Testis (tissue), 2 donors: Measurements from ENCODE around the gene LASP1NB.

Source experiments
- DNase-seq: peaks from one replicate; pipeline ENCODE4 v3.0.0-alpha.2; 2019
- H3K27ac ChIP-seq, 2 donors: fragments of 200-600 bp; sonication (generic); one replicate each; pipeline ENCODE4 v1.5.1; 2019
- H3K27me3 ChIP-seq: fragments of 200-600 bp; sonication (generic); one replicate; pipeline ENCODE4 v1.5.1; 2019
- H3K36me3 ChIP-seq: fragments of 200-600 bp; sonication (generic); one replicate; pipeline ENCODE4 v1.5.1; 2017; ENCODE audit warnings: low read depth; ENCODE audit errors: missing control alignments
- H3K4me1 ChIP-seq: fragments of 200-600 bp; sonication (generic); one replicate; pipeline ENCODE4 v1.5.1; 2019
- H3K4me3 ChIP-seq, 2 donors: fragments of 200-600 bp; sonication (generic); one replicate each; pipeline ENCODE4 v1.5.1; 2017 to 2019
- H3K9me3 ChIP-seq: fragments of 200-600 bp; sonication (generic); one replicate; pipeline ENCODE4 v1.5.1; 2017
- POLR2A ChIP-seq: fragments of 450-650 bp; IDR thresholded peaks from one replicate; pipeline ENCODE4 v1.6.1; 2017; ENCODE audit warnings: antibody characterized with exemption, mild to moderate bottlenecking, moderate library complexity
- WGBS, 2 donors: methylation state at CpG; one replicate each; pipeline ENCODE4 v1.1.5; 2018; 5-methylcytosine and 5-hydroxymethylcytosine counted together
- intact Hi-C: fragments of 100-400 bp; cut with DNase I; formaldehyde crosslinking; loops from one replicate; pipeline ENCODE4 v1.15.1; 2023; ENCODE audit warnings: low total_unique reads
- TF ChIP-seq, protein P1 (sequence below), 3 experiments: fragments of 450-650 bp in 2 of 3; fragments of 200-600 bp in 1 of 3; sonication (generic) in 1 of 3; IDR thresholded peaks; one replicate each; pipeline ENCODE4 v1.5.1; 2016 to 2019; ENCODE audit warnings: antibody characterized with exemption in 3 of 3, mild to moderate bottlenecking in 2 of 3, moderate library complexity in 1 of 3

The LASP1NB gene

GRCh38 chr17:38959508-38959907, 34.1 kb downstream of the LASP1NB start:
- TF ChIP-seq, protein P1, sequence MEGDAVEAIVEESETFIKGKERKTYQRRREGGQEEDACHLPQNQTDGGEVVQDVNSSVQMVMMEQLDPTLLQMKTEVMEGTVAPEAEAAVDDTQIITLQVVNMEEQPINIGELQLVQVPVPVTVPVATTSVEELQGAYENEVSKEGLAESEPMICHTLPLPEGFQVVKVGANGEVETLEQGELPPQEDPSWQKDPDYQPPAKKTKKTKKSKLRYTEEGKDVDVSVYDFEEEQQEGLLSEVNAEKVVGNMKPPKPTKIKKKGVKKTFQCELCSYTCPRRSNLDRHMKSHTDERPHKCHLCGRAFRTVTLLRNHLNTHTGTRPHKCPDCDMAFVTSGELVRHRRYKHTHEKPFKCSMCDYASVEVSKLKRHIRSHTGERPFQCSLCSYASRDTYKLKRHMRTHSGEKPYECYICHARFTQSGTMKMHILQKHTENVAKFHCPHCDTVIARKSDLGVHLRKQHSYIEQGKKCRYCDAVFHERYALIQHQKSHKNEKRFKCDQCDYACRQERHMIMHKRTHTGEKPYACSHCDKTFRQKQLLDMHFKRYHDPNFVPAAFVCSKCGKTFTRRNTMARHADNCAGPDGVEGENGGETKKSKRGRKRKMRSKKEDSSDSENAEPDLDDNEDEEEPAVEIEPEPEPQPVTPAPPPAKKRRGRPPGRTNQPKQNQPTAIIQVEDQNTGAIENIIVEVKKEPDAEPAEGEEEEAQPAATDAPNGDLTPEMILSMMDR (IDR thresholded peaks at IDR 0.05) = no peak
- no peak for TF ChIP-seq POLR2A
- 78 to 87% methylated on average over 3 of the region's 3 CpGs for WGBS, 2 donors
- intact Hi-C loops = no loop called here

GRCh38 chr17:38960402-38960801, 35.0 kb downstream of the LASP1NB start:
- DNase-seq = no peak
- Histone ChIP-seq H3K4me1 (no peaks in the 10 kb centered on the region), H3K36me3 (no peaks in the 10 kb centered on the region), H3K4me3 (no peak overlapping the region), H3K27me3 (no peaks in the 10 kb centered on the region), H3K27ac (no peak overlapping the region), H3K9me3 (no peaks in the 10 kb centered on the region)
- WGBS, 2 donors = 92 to 97% methylated on average over 5 of the region's 5 CpGs
- intact Hi-C loops = no loop called here
- TF ChIP-seq, protein P1 (IDR thresholded peaks at IDR 0.05) = no peak
- TF ChIP-seq POLR2A = no peak

More at GRCh38 chr17:38959508-38959907, 34.1 kb downstream of the LASP1NB start:
- no peaks in the 10 kb centered on the region for H3K4me1 ChIP-seq
- no peak overlapping the region for H3K4me3 ChIP-seq
- no peak for DNase-seq
- no peaks in the 10 kb centered on the region for H3K27me3 ChIP-seq
- H3K9me3 ChIP-seq = no peaks in the 10 kb centered on the region
- no peak overlapping the region for H3K27ac ChIP-seq
- H3K36me3 ChIP-seq = no peaks in the 10 kb centered on the region

- Histone ChIP-seq H3K27ac (no peak overlapping the region), H3K4me3 (no peak overlapping the region), H3K36me3 (no peaks in the 10 kb centered on the region), H3K27me3 (no peaks in the 10 kb centered on the region), H3K4me1 (no peaks in the 10 kb centered on the region), H3K9me3 (no peaks in the 10 kb centered on the region)
- intact Hi-C loops = no loop called here
- 69 to 78% methylated on average over 4 of the region's 4 CpGs for WGBS, 2 donors
- TF ChIP-seq POLR2A = no peak
- TF ChIP-seq, protein P1 (IDR thresholded peaks at IDR 0.05) = no peak
- no peak for DNase-seq
Observed at GRCh38 chr17:38961413-38961812, 36.0 kb downstream of the LASP1NB start.

GRCh38 chr17:38967290-38967738, 41.9 kb downstream of the LASP1NB start, which contains the start of gene FBXO47:
FBXO47 (minus strand) TSS chr17:38967403; CDS start chr17:38963025, 4,378 bp downstream.
- Histone ChIP-seq H3K36me3 (no peaks in the 10 kb centered on the region), H3K4me3 (peak within 1 kb of the TSS; percentile 39 to 46), H3K4me1 (no peaks in the 10 kb centered on the region), H3K9me3 (no peaks in the 10 kb centered on the region), H3K27me3 (no peaks in the 10 kb centered on the region), H3K27ac (peak within 1 kb of the TSS; percentile 68 to 84)
- peak; percentile 97 for DNase-seq
- WGBS, 2 donors = 17 to 21% methylated on average over 17 to 21 of the region's 21 CpGs
- intact Hi-C loops = no loop called here
- TF ChIP-seq, protein P1 (IDR thresholded peaks at IDR 0.05) = no peak
- peak; percentile 29 for TF ChIP-seq POLR2A

GRCh38 chr17:38969281-38969680, 43.9 kb downstream of the LASP1NB start:
- intact Hi-C loops = no loop called here
- H3K9me3 ChIP-seq = no peaks in the 10 kb centered on the region
- peak; percentile 81 for DNase-seq
- no peaks in the 10 kb centered on the region for H3K27me3 ChIP-seq
- no peaks in the 10 kb centered on the region for H3K36me3 ChIP-seq
- no peak for TF ChIP-seq POLR2A
- TF ChIP-seq, protein P1 (IDR thresholded peaks at IDR 0.05) = no peak
- H3K27ac ChIP-seq = no peak overlapping the region
- no peak overlapping the region for H3K4me3 ChIP-seq
- no peaks in the 10 kb centered on the region for H3K4me1 ChIP-seq
- 37 to 43% methylated on average over 3 to 4 of the region's 4 CpGs for WGBS, 2 donors
